NCI-H526 (cell line): ENCODE data around the gene SIDT2.
A peak's percentile ranks its signal among the peaks of the same experiment; 100 is the strongest.

ENCODE experiments used
- DNase-seq, 2 experiments: peaks; one replicate each; lab custom pipeline; 2025; lab: John Stamatoyannopoulos, UW

The SIDT2 gene

GRCh38 chr11:117189191-117189940 is 10.8 kb downstream of the SIDT2 start:
- no peak for DNase-seq

GRCh38 chr11:117189941-117190544 is 11.5 kb downstream of the SIDT2 start:
- no peak for DNase-seq

GRCh38 chr11:117191680-117192400 is 13.3 kb downstream of the SIDT2 start:
- no peak for DNase-seq

GRCh38 chr11:117192401-117192875 is 13.9 kb downstream of the SIDT2 start:
- DNase-seq = no peak

- no peak for DNase-seq
Observed at GRCh38 chr11:117193130-117194020, 14.8 kb downstream of the SIDT2 start.

GRCh38 chr11:117194267-117194666 is 15.7 kb downstream of the SIDT2 start:
- DNase-seq = no peak

- DNase-seq = no peak
Observed at GRCh38 chr11:117195258-117195657, 16.7 kb downstream of the SIDT2 start.

GRCh38 chr11:117195761-117196160 is 17.2 kb downstream of the SIDT2 start:
- DNase-seq = no peak

GRCh38 chr11:117197006-117197405 is 18.5 kb downstream of the SIDT2 start:
- no peak for DNase-seq

GRCh38 chr11:117197516-117198456 is 19.2 kb downstream of the SIDT2 start:
- DNase-seq = peak in 1 of 2 experiments; percentile 61

- DNase-seq = no peak
Observed at GRCh38 chr11:117198613-117199012, 20.1 kb downstream of the SIDT2 start.

- DNase-seq = no peak
Observed at GRCh38 chr11:117199053-117199915, 20.7 kb downstream of the SIDT2 start, which contains the start of gene TAGLN. Gene TAGLN, plus strand, starts transcription at chr11:117199370. Its CDS starts 3,644 bp downstream, at chr11:117203014.

- DNase-seq = no peak
Observed at GRCh38 chr11:117199916-117200812, 21.6 kb downstream of the SIDT2 start.

GRCh38 chr11:117200813-117201657 is 22.5 kb downstream of the SIDT2 start:
- DNase-seq = no peak

GRCh38 chr11:117201658-117202305 is 23.2 kb downstream of the SIDT2 start:
- DNase-seq = no peak

- no peak for DNase-seq
Observed at GRCh38 chr11:117202386-117203068, 24.0 kb downstream of the SIDT2 start.

GRCh38 chr11:117203069-117203407 is 24.5 kb downstream of the SIDT2 start:
- DNase-seq = no peak
